ENCODE data around the gene MCM7.

The MCM7 gene

DNA sequence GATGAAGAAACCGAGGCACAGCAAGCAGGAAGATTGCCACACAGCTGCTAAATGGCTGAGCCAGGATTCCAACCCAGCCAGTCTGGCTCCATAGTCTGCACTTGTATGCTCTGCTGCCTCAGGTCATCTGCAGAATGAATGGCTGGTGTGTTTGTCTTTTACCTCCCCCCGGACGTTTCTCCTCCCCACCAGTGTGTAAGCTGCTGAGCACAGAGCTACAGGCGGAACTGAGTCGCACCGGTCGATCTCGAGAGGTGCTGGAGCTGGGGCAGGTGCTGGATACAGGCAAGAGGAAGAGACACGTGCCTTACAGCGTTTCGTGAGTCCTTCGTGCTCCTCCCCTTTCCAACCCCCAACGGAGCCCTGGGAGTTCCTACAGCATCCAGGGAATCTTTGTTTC lies 20.9 kb upstream of the MCM7 start:
- no peak for DNase-seq

- no peak for DNase-seq
Measured at GRCh38 chr7:100120733-100121036, 19.5 kb upstream of the MCM7 start.

- DNase-seq: peak; percentile 58
Measured at GRCh38 chr7:100119970-100120732, 19.0 kb upstream of the MCM7 start.

GRCh38 chr7:100119072-100119969 lies 18.1 kb upstream of the MCM7 start, which contains the start of the genes CNPY4 and TAF6:
CNPY4 (plus strand) TSS chr7:100119634; CDS start chr7:100119745, 111 bp downstream.
TAF6 (minus strand) TSS chr7:100119358; CDS start chr7:100114209, 5,149 bp downstream.
- peak; percentile 93 for DNase-seq

DNA sequence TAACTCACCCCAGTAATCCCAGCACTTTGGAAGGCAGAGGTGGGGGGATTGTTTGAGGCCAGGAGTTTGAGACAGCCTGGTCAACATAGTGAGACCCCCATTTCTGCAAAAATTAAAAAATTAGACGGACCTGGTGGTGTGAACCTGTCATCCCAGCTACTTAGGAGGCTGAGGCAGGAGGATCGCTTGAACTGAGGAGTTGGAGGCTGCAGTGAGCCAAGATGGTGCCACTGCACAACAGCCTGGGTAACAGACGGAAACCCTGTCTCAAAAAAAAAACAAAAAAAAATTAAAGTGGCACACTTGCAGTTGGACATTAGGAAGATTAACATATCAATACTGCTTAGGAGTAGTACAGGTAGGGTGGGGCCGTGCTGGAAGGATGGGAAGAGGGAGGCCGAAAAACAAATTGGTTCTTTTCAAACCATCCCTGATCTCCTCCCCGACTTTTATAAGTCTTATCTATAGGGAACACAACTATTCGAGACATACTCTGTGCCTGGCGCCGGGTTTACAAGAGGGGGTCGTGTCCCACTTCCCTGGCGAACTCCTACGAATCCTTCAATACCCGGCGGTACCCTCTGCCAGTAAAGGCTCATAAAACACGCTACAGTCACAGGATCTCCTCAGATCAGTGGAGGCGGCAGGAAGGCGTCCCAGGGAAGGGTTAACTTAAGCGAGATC lies 17.3 kb upstream of the MCM7 start:
- no peak for DNase-seq

DNA sequence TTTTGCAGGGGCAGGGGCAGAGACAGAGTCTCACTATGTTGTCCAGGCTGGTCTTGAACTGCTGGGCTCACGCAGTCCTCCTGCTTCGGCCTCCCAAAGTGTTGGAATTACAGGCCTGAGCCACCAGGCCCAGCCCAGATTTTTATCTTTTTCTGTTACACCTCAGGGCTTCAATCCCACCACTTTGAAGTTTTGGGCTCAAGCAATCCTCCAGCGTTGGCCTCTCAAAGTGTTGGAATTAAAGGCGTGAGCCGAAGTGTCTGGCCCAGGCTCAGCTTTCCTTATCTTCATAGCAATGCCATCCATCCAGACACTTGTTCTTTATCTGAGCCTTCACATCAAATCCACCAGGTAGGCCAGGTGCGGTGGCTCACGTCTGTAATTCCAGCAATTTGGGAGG lies 13.8 kb upstream of the MCM7 start:
- DNase-seq: no peak

- no peak for DNase-seq
Measured at GRCh38 chr7:100111914-100112313, 10.7 kb upstream of the MCM7 start.

DNA sequence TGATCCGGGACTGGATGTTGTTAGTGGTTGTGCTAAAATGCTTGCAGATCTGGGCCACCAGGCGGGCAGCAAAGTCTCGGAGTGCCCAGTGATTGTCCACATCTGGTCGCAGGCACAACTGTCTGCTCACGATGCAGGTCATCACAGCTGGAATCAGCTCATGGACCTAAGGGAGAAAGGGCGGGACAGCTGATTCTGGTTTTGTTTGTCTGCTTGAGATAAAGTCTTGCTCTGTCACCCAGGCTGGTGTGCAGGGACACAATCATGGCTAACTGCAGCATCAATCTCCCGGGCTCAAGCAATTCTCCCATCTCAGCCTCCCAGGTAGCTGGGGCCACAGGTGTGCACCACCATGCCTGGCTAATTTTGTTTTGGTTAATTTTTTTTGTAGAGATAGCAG lies 10.0 kb upstream of the MCM7 start:
- DNase-seq: no peak

DNA sequence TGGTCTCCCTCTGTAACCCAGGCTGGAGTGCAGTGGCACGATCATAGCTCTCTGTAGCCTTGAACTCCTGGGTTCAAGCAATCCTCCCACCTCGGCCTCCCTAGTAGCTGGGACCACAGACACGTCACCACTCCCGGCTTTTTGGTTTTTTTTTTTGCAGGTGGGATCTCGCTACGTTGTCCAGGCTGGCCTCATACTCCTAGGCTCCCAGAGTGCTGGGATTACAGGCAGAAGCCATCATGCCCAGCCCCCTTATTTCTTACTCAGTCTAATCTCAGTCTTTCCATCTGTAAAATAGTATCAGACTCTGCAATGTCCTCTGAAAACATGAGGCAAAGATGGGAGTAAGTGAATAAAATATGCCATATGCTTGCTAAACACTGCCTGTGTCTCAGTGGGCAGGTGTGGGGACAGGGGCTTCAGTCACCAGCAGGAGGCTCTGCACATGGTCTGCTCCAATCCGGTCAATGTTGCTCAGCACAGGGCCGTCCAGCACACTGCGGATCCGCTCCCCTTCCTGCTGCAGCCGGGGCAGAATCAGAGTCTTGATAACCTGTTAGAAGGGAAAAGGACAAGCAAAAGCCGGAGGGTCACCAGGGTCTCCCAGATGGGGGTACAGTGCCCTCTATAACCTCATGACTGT lies 8.4 kb upstream of the MCM7 start:
- DNase-seq: no peak

DNA sequence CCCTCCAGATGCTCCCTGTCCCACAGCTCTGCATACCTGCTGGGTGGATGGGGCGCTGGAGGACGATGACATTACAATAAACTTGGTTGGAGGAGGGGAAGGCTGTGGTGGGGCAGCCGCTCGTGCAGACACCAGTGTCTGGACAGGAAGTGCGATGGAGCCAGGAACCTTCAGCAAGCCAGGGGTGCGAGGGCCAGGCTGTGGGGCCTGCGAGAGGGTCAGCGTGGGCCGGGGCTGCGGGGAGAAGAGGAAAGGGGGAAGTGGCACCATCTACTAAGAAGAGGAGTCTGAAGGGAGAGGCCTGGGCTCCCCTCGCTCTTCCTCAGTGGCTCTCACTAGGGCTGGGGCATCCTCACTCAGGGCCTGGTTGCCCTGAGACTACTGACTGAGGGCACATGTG lies 6.7 kb upstream of the MCM7 start:
- no peak for DNase-seq

DNA sequence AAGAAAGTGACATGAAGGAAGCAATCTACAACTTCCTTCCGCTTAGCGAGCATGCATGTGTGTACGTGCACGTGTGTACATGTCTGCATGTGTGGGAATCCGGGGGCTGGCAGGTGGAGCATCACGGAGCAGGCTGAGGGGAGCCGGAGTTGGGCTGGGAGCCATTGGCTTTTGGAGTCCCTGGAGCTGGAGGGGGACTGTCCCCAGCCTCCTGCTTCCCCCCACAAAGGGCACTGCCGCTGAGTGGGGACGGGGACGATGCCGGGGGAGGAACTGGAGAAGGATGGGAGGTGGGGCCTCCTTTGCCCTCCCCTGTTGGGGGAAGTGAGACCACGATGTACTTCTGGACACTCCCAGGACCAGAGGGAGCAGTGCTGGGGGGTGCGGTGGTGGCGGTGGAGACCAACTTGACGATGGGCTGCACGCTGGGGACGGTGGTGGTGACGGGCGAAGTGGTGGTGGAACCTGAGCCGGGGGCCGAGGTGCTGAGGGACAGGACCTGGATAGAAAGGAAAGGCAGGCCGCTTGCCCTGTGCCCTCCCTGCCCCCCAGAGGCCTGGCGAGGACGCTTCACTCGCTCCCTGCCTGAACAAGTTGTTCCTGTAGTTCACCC lies 6.0 kb upstream of the MCM7 start:
- DNase-seq: no peak

GRCh38 chr7:100106633-100107032 lies 5.4 kb upstream of the MCM7 start:
- DNase-seq: no peak

DNA sequence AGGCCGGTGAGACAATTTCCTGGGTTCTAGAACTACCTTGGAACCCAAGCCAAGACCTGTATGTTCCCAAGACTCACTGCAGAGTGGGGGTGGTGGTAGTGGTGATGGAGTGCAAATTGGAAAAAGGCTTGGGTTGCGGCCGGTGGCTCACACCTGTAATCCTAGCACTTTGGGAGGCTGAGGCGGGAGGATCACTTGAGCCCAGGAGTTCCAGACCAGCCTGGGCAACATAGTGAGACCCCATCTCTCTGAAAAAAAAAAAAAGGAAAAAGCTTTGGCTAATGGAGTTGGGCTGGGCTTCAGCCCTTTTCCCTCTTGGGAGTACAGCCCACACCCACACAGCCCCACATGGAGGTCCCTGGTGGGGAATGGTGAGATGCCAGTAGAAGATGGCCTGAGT lies 4.3 kb upstream of the MCM7 start:
- no peak for DNase-seq

DNA sequence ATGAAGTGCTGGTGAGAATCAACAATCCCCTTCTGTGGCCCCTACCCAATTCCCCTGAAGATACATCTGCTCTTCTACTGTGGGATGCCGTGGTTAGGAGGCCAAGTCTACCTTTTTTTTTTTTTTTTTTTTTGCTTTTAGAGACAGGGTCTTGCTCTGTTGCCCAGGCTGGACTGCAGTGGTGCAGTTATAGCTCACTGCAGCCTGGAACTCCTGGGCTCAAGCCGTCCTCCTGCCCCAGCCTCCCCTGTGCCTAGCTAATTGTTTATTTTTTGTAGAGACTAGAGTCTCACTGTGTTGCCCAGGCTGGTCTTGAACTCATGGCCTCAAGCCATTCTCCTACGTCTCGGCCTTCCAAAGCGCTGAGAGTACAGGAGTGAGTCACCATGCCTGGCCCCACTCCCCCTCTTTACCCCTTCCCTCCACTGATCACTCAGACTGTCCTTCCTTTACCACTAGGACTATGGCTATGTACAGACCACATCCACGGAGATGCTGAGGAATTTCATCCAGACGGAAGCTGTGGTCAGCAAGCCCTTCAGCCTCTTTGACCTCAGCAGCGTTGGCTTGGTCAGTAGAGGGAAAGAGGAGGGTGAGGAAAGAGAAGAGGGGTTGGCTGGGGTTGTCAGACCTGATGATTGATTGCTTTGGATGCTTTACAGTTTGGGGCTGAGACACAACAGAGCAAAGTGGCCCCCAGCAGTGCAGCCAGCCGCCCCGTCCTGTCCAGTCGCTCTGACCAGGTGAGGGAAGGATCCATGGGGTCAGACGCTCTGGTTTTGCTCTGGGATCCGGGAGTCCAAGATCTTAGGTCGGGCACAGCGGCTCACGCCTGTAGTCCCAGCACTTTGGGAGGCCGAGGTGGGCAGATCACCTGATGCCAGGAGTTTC lies 2.0 kb upstream of the MCM7 start:
- no peak for DNase-seq

DNA sequence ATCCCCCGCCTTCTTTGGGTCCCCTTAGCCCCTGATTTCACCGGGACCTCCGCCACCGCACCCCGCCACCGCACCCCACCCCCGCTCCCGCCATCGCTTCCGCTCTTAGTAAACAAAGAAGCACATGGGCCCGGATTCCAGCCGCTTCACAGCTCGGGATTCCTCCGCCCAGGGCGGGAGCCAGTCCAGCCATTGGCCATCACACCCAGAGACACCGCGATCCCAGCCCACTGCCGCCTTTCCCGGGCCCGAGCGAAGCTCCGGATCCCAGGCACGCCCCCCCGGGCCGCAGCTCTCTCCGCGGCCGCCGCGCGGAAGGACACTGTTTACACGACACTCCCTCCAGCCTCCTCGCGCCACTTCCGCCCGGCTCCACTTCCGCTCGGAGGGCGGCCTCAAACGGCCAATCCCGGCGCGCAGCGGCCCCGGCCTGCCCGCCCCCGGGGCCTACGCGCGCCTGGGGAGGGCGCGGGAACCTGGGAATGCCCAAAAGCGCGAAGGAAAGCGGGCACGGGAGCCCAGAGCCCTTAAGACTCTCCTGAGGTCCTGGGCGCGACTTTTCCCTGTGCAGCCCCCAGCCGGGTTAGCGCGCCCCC lies 679 bp downstream of the MCM7 start:
- peak; percentile 83 for DNase-seq

- no peak for DNase-seq
Measured at GRCh38 chr7:100099452-100099851, 1.7 kb downstream of the MCM7 start.

GRCh38 chr7:100098913-100099312 lies 2.3 kb downstream of the MCM7 start:
- DNase-seq: no peak

GRCh38 chr7:100095704-100096103 lies 5.5 kb downstream of the MCM7 start:
- DNase-seq: no peak

DNA sequence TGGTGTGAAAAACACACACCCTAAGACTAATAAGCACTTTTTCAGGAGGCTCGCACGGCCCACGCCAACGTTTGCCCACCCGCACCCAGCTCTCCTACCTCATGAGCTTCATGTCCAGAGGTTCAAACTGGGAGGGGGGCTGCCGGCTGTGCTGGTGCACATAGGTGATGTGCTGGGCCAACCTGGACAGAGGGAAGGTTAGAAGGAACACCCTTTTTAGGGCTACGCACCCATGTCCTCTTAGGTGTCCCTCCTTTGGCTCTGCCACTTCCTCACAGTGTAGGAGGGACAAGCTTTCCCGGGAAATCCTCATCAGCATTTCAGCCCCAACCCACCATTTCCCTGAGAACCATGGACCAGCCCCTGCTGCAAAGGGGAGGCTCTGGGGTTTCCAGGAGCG lies 5.9 kb downstream of the MCM7 start:
- no peak for DNase-seq

GRCh38 chr7:100093925-100094486 lies 7.2 kb downstream of the MCM7 start:
- no peak for DNase-seq

DNA sequence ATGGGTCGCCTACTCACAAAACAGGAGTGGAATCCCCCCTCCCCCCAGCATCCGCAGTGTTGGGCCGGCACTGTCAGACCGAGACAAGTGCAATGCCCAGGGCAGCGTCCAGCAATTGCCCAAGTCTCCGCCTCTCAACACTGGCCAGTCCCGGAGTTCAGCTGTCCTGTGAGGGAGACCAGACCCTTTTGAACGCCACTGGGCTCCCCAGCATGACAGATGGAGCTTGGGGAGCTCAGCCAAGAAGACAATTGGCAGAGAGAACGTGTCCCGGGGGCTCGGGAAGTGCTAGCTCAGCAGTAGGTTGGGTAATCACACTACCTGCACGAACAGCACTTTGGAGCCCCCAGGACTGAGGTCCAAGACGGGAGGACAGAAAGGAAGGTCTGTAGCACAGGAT lies 7.7 kb downstream of the MCM7 start:
- no peak for DNase-seq

All from CD4-positive, alpha-beta T cell treated with Interferon gamma for 1 hour (primary cell).